Sigmoid colon (tissue), 4 donors: ENCODE measurements around the gene COX7A2.

Source experiments
- CTCF ChIP-seq, 4 experiments: fragments of 450-650 bp in 3 of 4; fragments of 200-600 bp in 1 of 4; IDR thresholded peaks; one replicate each; pipeline ENCODE4 v1.5.1; 2016 to 2019; ENCODE audit warnings: antibody characterized with exemption in 4 of 4, mild to moderate bottlenecking in 3 of 4, moderate library complexity in 2 of 4
- EP300 ChIP-seq, 4 donors: sonication (generic); formaldehyde crosslinking; IDR thresholded peaks; one replicate each; pipeline ENCODE4 v1.6.1; 2017; ENCODE audit warnings: antibody characterized with exemption in 4 of 4
- POLR2A ChIP-seq, 2 donors: fragments of 450-650 bp; IDR thresholded peaks; one replicate each; pipeline ENCODE4 v1.6.1; 2016; ENCODE audit warnings: antibody characterized with exemption in 2 of 2, mild to moderate bottlenecking in 2 of 2, moderate library complexity in 2 of 2

GRCh38 chr6:75278474-75279077, 35.0 kb upstream of the COX7A2 start:
- TF ChIP-seq CTCF (IDR thresholded peaks at IDR 0.05): no peak
- no peak for TF ChIP-seq EP300 (IDR thresholded peaks at IDR 0.05)
- TF ChIP-seq POLR2A (IDR thresholded peaks at IDR 0.05): no peak
